CD4-positive, alpha-beta memory T cell (primary cell): ENCODE results near the gene S100A14. TPM values are rescaled to one million over a fixed set of nuclear protein-coding genes. Genes with fewer than 3 reads are reported as not detected.

Experiments used
- CTCF ChIA-PET: fragments of 350-600 bp; sonication (Branson Sonifier 250); formaldehyde crosslinking; loops from one replicate; lab custom pipeline; 2021; ENCODE audit warnings: inconsistent platforms; ENCODE audit not compliant: partially characterized antibody; lab: Charles Lee
- POLR2A ChIA-PET: fragments of 350-600 bp; sonication (Branson Sonifier 250); formaldehyde crosslinking; loops from one replicate; lab custom pipeline; 2021; ENCODE audit not compliant: partially characterized antibody; lab: Charles Lee
- DNase-seq, 5 donors: peaks; one replicate each; pipeline versions ENCODE4 v3.0.0 to v3.0.0-alpha.2; 2020 to 2022; ENCODE audit warnings: mixed read lengths in 1 of 5
- H3K27ac ChIP-seq: one replicate; pipeline ENCODE4 v1.7.0; 2013; ENCODE audit warnings: low read depth, low read length
- H3K27me3 ChIP-seq: 2 replicates; pipeline ENCODE4 v1.7.0; 2013; ENCODE audit warnings: mild to moderate bottlenecking, low read length, moderate library complexity; ENCODE audit not compliant: insufficient read depth
- H3K36me3 ChIP-seq: 2 replicates; pipeline ENCODE4 v1.7.0; 2013; ENCODE audit warnings: mild to moderate bottlenecking, low read length, moderate library complexity; ENCODE audit not compliant: insufficient read depth
- H3K4me1 ChIP-seq: 2 replicates; pipeline ENCODE4 v1.7.0; 2013; ENCODE audit warnings: mild to moderate bottlenecking, low read length, moderate library complexity; ENCODE audit not compliant: insufficient read depth
- H3K4me3 ChIP-seq, 2 donors: one replicate each; pipeline ENCODE4 v1.7.0; 2013; ENCODE audit warnings: low read length in 2 of 2, mild to moderate bottlenecking in 1 of 2
- H3K9me3 ChIP-seq, 2 donors: one replicate each; pipeline ENCODE4 v1.7.0; 2013; ENCODE audit warnings: low read length in 2 of 2, control low read depth in 1 of 2; ENCODE audit not compliant: control insufficient read depth in 1 of 2
- H3K27ac Mint-ChIP-seq, 7 donors: one replicate each; pipeline ENCODE4 v1.8.0; 2020 to 2021; ENCODE audit warnings: mixed read lengths in 7 of 7, mild to moderate bottlenecking in 6 of 7, inconsistent platforms in 3 of 7, moderate library complexity in 3 of 7
- H3K27me3 Mint-ChIP-seq, 2 donors: one replicate each; pipeline ENCODE4 v1.8.0; 2020 to 2021; ENCODE audit warnings: mixed read lengths in 2 of 2
- H3K36me3 Mint-ChIP-seq, 2 donors: one replicate each; pipeline ENCODE4 v1.8.0; 2020 to 2021; ENCODE audit warnings: mixed read lengths in 2 of 2, inconsistent platforms in 1 of 2, mild to moderate bottlenecking in 1 of 2
- H3K4me1 Mint-ChIP-seq, 4 donors: one replicate each; pipeline ENCODE4 v1.8.0; 2020 to 2021; ENCODE audit warnings: mixed read lengths in 4 of 4, mild to moderate bottlenecking in 1 of 4
- H3K4me3 Mint-ChIP-seq, 8 donors: one replicate each; pipeline ENCODE4 v1.8.0; 2020 to 2021; ENCODE audit warnings: mixed read lengths in 8 of 8, mild to moderate bottlenecking in 7 of 8, moderate library complexity in 6 of 8, inconsistent platforms in 3 of 8
- H3K9me3 Mint-ChIP-seq, 8 donors: one replicate each; pipeline ENCODE4 v1.8.0; 2020 to 2021; ENCODE audit warnings: mixed read lengths in 8 of 8, mild to moderate bottlenecking in 5 of 8, inconsistent platforms in 3 of 8, moderate library complexity in 1 of 8
- intact Hi-C: fragments of 100-400 bp; cut with micrococcal nuclease; formaldehyde crosslinking; loops from one replicate; pipeline ENCODE4 v1.15.1; 2023
- polyA plus RNA-seq, 2 donors: library from polyadenylated mRNA; unstranded; fragments of 300-500 nt; fragmentation: Illumina TruSeq; gene quantifications; one replicate each; pipeline ENCODE4 v1.2.3, GENCODE V29; 2021
- total RNA-seq, 2 experiments: library from RNA; stranded (reverse); gene quantifications; one replicate each; pipeline ENCODE4 v1.2.3, GENCODE V29; 2021

S100A14 gene
- total and polyA plus RNA-seq, 4 experiments from 2014 or later, result not detected

DNA sequence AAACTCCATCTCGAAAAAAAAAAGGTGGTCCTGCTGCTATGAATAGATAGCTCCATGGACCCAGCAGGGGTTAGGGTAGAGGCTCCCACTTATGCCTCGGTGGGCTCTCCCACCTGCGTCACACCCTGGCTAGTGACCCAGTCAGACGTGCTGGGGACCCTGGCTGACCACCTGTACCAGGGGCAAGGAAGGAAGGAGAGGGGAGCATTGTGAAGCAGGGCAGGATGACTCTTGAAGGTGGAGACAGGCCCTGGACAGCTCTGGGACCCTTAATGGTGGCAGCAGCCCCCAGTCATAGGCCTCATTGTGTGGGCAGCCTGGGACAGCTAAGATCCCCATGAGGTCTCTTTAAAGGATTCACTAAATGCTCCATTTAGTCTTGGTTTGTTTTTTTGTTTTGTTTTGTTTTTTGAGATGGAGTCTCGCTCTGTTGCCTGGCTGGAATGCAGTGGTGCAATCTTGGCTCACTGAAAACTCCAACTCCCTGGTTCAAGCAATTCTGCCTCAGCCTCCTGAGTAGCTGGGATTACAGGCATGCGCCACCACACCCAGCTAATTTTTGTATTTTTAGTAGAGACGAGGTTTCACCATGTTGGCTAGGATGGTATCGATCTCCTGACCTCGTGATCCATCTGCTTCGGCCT, 32.0 kb upstream of the S100A14 start:
- H3K4me3 ChIP-seq, result no peak overlapping the region
- CTCF ChIA-PET, result interaction anchor here (1.0 to 1.7 kb wide), 3 partner anchors 13 to 138 kb away, joined by 3 to 6 read pairs (median 4); no protein-coding TSS in a partner anchor

GRCh38 chr1:153647346-153647714, 31.2 kb upstream of the S100A14 start:
- H3K4me1 Mint-ChIP-seq, result peaks cover 38 to 65% (median 52%) of the 10 kb centered on the region in 4 donors
- CTCF ChIA-PET, result interaction anchor here (1.3 to 1.7 kb wide), 2 partner anchors 12 to 137 kb away, joined by 4 to 6 read pairs; no protein-coding TSS in a partner anchor
- no peak for DNase-seq

More for the DNA sequence above, 32.0 kb upstream of the S100A14 start:
- Histone ChIP-seq H3K36me3 (peaks cover 29% of the 10 kb centered on the region), H3K27me3 (no peaks in the 10 kb centered on the region), H3K9me3 (no peaks in the 10 kb centered on the region), H3K27ac (no peak overlapping the region), H3K4me1 (peaks cover 38% of the 10 kb centered on the region)
- H3K36me3 Mint-ChIP-seq, result peaks cover 26 to 44% of the 10 kb centered on the region in 2 donors
- no peak overlapping the region for H3K4me3 Mint-ChIP-seq
- no peaks in the 10 kb centered on the region for H3K27me3 Mint-ChIP-seq
- POLR2A ChIA-PET, result interaction anchor here (0.7 to 8.9 kb wide), 5 partner anchors 10 to 330 kb away, joined by 3 to 80 read pairs (median 13); partner anchors contain the start of genes CHTOP, INTS3, JTB and SNAPIN
- no peaks in the 10 kb centered on the region for H3K9me3 Mint-ChIP-seq
- H3K27ac Mint-ChIP-seq, result peak overlapping the region in 5 of 7 donors; percentile 10 to 85 (median 66)
- H3K4me1 Mint-ChIP-seq, result peaks cover 36 to 62% (median 48%) of the 10 kb centered on the region in 4 donors
- no peak for DNase-seq
- intact Hi-C loops, result no loop called here

GRCh38 chr1:153646672-153647345, 30.7 kb upstream of the S100A14 start:
- Histone ChIP-seq H3K4me1 (peaks cover 41% of the 10 kb centered on the region), H3K4me3 (no peak overlapping the region), H3K9me3 (no peaks in the 10 kb centered on the region), H3K27me3 (no peaks in the 10 kb centered on the region), H3K36me3 (peaks cover 42% of the 10 kb centered on the region), H3K27ac (no peak overlapping the region)
- H3K27ac Mint-ChIP-seq, result peak overlapping the region; percentile 52 to 83 (median 66)
- no peak for DNase-seq
- intact Hi-C loops, result no loop called here
- H3K27me3 Mint-ChIP-seq, result no peaks in the 10 kb centered on the region
- ChIA-PET CTCF (interaction anchor here (1.3 to 1.7 kb wide), 2 partner anchors 12 to 136 kb away, joined by 4 to 6 read pairs; no protein-coding TSS in a partner anchor), POLR2A (interaction anchor here (3.0 to 8.9 kb wide), 3 partner anchors 9 to 12 kb away, joined by 13 to 80 read pairs (median 21); partner anchors contain the start of genes CHTOP and SNAPIN)
- H3K36me3 Mint-ChIP-seq, result peaks cover 35 to 57% of the 10 kb centered on the region in 2 donors
- no peaks in the 10 kb centered on the region for H3K9me3 Mint-ChIP-seq
- H3K4me1 Mint-ChIP-seq, result peaks cover 41 to 69% (median 52%) of the 10 kb centered on the region in 4 donors
- peak overlapping the region in 1 of 8 donors; percentile 63 for H3K4me3 Mint-ChIP-seq

More at GRCh38 chr1:153647346-153647714, 31.2 kb upstream of the S100A14 start:
- Mint-ChIP-seq H3K4me3 (peak overlapping the region in 1 of 8 donors; percentile 33), H3K27me3 (no peaks in the 10 kb centered on the region), H3K36me3 (peaks cover 31 to 52% of the 10 kb centered on the region in 2 donors), H3K9me3 (no peaks in the 10 kb centered on the region), H3K27ac (peak overlapping the region in 6 of 7 donors; percentile 4 to 70 (median 50))
- POLR2A ChIA-PET, result interaction anchor here (3.0 to 8.9 kb wide), 3 partner anchors 10 to 13 kb away, joined by 13 to 80 read pairs (median 21); partner anchors contain the start of genes CHTOP and SNAPIN
- H3K27ac ChIP-seq, result no peak overlapping the region
- H3K4me1 ChIP-seq, result peaks cover 41% of the 10 kb centered on the region
- H3K9me3 ChIP-seq, result no peaks in the 10 kb centered on the region
- no peak overlapping the region for H3K4me3 ChIP-seq
- peaks cover 37% of the 10 kb centered on the region for H3K36me3 ChIP-seq
- no peaks in the 10 kb centered on the region for H3K27me3 ChIP-seq
- intact Hi-C loops, result no loop called here

DNA sequence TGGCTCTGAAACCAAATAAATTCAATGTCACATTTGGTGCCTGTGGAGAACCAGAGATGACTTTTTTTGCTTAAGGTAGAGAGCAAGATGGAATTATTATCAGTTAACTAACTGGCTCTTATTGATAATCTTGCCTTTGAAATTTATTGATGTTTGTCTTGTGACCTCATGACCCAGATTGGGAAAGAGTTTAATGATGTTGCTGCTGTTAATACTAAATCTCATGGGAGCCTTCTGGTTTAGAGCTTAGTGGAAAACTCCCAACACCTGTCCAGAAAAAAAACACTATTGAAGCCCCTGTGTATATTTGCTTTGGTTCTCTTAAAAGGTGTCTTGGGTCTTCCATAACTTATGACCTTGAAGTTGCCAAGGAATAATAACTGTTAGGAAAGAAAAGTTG, 27.7 kb upstream of the S100A14 start:
- Mint-ChIP-seq H3K36me3 (peaks cover 44 to 80% of the 10 kb centered on the region in 2 donors), H3K4me3 (peak overlapping the region in 1 of 8 donors; percentile 13), H3K27me3 (no peaks in the 10 kb centered on the region), H3K27ac (peak overlapping the region in 6 of 7 donors; percentile 47 to 89 (median 73)), H3K4me1 (peaks cover 37 to 70% (median 48%) of the 10 kb centered on the region in 4 donors), H3K9me3 (no peaks in the 10 kb centered on the region)
- POLR2A ChIA-PET, result interaction anchor here (0.9 to 8.9 kb wide), 5 partner anchors 8 to 347 kb away, joined by 3 to 80 read pairs (median 3); partner anchors contain the start of genes CHTOP, ILF2, RPS27 and SNAPIN
- DNase-seq, result no peak
- Histone ChIP-seq H3K4me3 (no peak overlapping the region), H3K36me3 (peaks cover 70% of the 10 kb centered on the region), H3K9me3 (no peaks in the 10 kb centered on the region), H3K27ac (no peak overlapping the region), H3K4me1 (peaks cover 45% of the 10 kb centered on the region), H3K27me3 (no peaks in the 10 kb centered on the region)
- CTCF ChIA-PET, result no interaction called here
- intact Hi-C loops, result no loop called here

DNA sequence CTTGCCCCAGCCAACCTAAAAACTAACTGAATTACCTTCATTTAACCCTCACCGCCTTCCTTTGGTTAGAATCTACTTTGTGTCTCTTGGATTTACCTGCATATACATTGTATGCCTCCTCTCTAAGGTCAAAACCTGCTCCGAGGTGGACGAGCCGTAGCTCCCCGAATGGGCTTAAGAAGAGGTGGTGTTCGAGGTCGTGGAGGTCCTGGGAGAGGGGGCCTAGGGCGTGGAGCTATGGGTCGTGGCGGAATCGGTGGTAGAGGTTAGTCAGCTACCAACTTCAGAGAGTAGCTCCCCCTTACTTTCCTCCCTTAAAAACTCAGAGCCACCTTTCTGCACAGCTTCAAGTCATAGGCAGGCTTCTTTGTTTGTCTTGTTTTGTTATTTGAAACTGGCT, 27.0 kb upstream of the S100A14 start:
- Histone ChIP-seq H3K4me1 (peaks cover 45% of the 10 kb centered on the region), H3K36me3 (peaks cover 76% of the 10 kb centered on the region), H3K4me3 (no peak overlapping the region), H3K27ac (no peak overlapping the region), H3K27me3 (no peaks in the 10 kb centered on the region), H3K9me3 (no peaks in the 10 kb centered on the region)
- POLR2A ChIA-PET, result interaction anchor here (1.2 to 8.9 kb wide), 4 partner anchors 8 to 28 kb away, joined by 3 to 80 read pairs (median 4); partner anchors contain the start of genes CHTOP, ILF2 and SNAPIN
- peaks cover 44 to 86% of the 10 kb centered on the region in 2 donors for H3K36me3 Mint-ChIP-seq
- no peaks in the 10 kb centered on the region for H3K9me3 Mint-ChIP-seq
- CTCF ChIA-PET, result interaction anchor here (1.1 kb wide), 1 partner anchor 9 kb away, joined by 5 read pairs; no protein-coding TSS in a partner anchor
- no peak overlapping the region for H3K4me3 Mint-ChIP-seq
- no peak for DNase-seq
- intact Hi-C loops, result no loop called here
- no peaks in the 10 kb centered on the region for H3K27me3 Mint-ChIP-seq
- peaks cover 37 to 65% (median 47%) of the 10 kb centered on the region in 4 donors for H3K4me1 Mint-ChIP-seq
- peak overlapping the region in 5 of 7 donors; percentile 10 to 69 (median 65) for H3K27ac Mint-ChIP-seq

- H3K4me1 Mint-ChIP-seq, result peaks cover 38 to 65% (median 49%) of the 10 kb centered on the region in 4 donors
- H3K27me3 ChIP-seq, result no peaks in the 10 kb centered on the region
- H3K27ac Mint-ChIP-seq, result peak overlapping the region in 4 of 7 donors; percentile 30 to 58 (median 34)
Measured at GRCh38 chr1:153642161-153642560, 26.0 kb upstream of the S100A14 start.

More at GRCh38 chr1:153642161-153642560, 26.0 kb upstream of the S100A14 start:
- Mint-ChIP-seq H3K27me3 (no peaks in the 10 kb centered on the region), H3K36me3 (peaks cover 50 to 89% of the 10 kb centered on the region in 2 donors), H3K9me3 (no peaks in the 10 kb centered on the region), H3K4me3 (no peak overlapping the region)
- peak overlapping the region; percentile 18 for H3K27ac ChIP-seq
- H3K4me1 ChIP-seq, result peaks cover 51% of the 10 kb centered on the region
- H3K36me3 ChIP-seq, result peaks cover 85% of the 10 kb centered on the region
- intact Hi-C loops, result no loop called here
- POLR2A ChIA-PET, result interaction anchor here (0.5 to 8.9 kb wide), 2 partner anchors 7 to 919 kb away, joined by 3 to 80 read pairs; partner anchors contain the start of gene CHTOP
- CTCF ChIA-PET, result no interaction called here
- H3K4me3 ChIP-seq, result no peak overlapping the region
- no peaks in the 10 kb centered on the region for H3K9me3 ChIP-seq
- DNase-seq, result no peak
